Measurements from ENCODE around the gene FAM98B. TPM values are rescaled to one million over a fixed set of nuclear protein-coding genes. Genes with fewer than 3 reads are reported as not detected.

Gene FAM98B
- total and polyA plus RNA-seq, 2 of the 8 experiments (the other 6 are each of a cell fraction or from before 2014, with no cell fraction given), result 5.9 to 48.4 TPM

- TF ChIP-seq CEBPB (IDR thresholded peaks at IDR 0.05; ENCODE audit: low read depth, low read length), result no peak
- no peak for TF ChIP-seq USF2 (IDR thresholded peaks at IDR 0.05; ENCODE audit: low read length)
- no peak for TF ChIP-seq ZNF274 (IDR thresholded peaks at IDR 0.05; ENCODE audit: borderline replicate concordance, extremely low read depth, low read length)
- no peak for TF ChIP-seq HDAC6 (IDR thresholded peaks at IDR 0.05; ENCODE audit: low read depth, low read length)
- no peak for TF ChIP-seq SAP30 (IDR thresholded peaks at IDR 0.05; ENCODE audit: insufficient read depth, insufficient replicate concordance, low read length)
- TF ChIP-seq TAF1 (IDR thresholded peaks at IDR 0.05; ENCODE audit: low read depth, low read length), result no peak
- no peak for TF ChIP-seq SP1 (IDR thresholded peaks at IDR 0.05; ENCODE audit: low read depth, low read length)
- TF ChIP-seq CBX5 (IDR thresholded peaks at IDR 0.05; ENCODE audit: low read depth, low read length), result no peak
- TF ChIP-seq SIRT6 (IDR thresholded peaks at IDR 0.05; ENCODE audit: low read length), result no peak
- no peak for TF ChIP-seq RXRA (IDR thresholded peaks at IDR 0.05; ENCODE audit: insufficient read depth, low read depth, low read length)
Observed at GRCh38 chr15:38460543-38460942, 6.6 kb downstream of the FAM98B start (continued).
